NCI-H82 (cell line): ENCODE data around the gene TTC36.
"Not testable (repeated sequence)": the region's sequence is repeated elsewhere in the genome, so short reads cannot be mapped to it uniquely, and the experiment has no call there.

Experiments used
- DNase-seq: peaks from one replicate; lab custom pipeline; 2025; lab: John Stamatoyannopoulos, UW

TTC36 gene

GRCh38 chr11:118532091-118532490 is 4.8 kb downstream of the TTC36 start:
- DNase-seq, result no peak

GRCh38 chr11:118532852-118533768 is 5.8 kb downstream of the TTC36 start:
- no peak for DNase-seq

- no peak for DNase-seq
Observed at GRCh38 chr11:118533769-118534729, 6.8 kb downstream of the TTC36 start.

GRCh38 chr11:118535261-118535660 is 8.0 kb downstream of the TTC36 start:
- DNase-seq, result no peak

- no peak for DNase-seq
Observed at GRCh38 chr11:118536726-118537125, 9.5 kb downstream of the TTC36 start.

- no peak for DNase-seq
Observed at GRCh38 chr11:118537409-118537980, 10.2 kb downstream of the TTC36 start.

GRCh38 chr11:118544010-118544646 is 16.9 kb downstream of the TTC36 start:
- DNase-seq, result no peak

GRCh38 chr11:118544647-118545010 is 17.4 kb downstream of the TTC36 start:
- DNase-seq, result no peak

- no peak for DNase-seq
Observed at GRCh38 chr11:118545533-118545932, 18.3 kb downstream of the TTC36 start.

GRCh38 chr11:118547132-118547531 is 19.9 kb downstream of the TTC36 start:
- DNase-seq, result no peak

GRCh38 chr11:118552341-118552740 is 25.1 kb downstream of the TTC36 start:
- DNase-seq, result no peak

- no peak for DNase-seq
Observed at GRCh38 chr11:118560806-118561205, 33.5 kb downstream of the TTC36 start.

- no peak for DNase-seq
Observed at GRCh38 chr11:118565051-118565450, 37.8 kb downstream of the TTC36 start.

GRCh38 chr11:118569670-118570069 is 42.4 kb downstream of the TTC36 start:
- DNase-seq, result no peak

GRCh38 chr11:118570787-118571186 is 43.5 kb downstream of the TTC36 start:
- DNase-seq, result no peak

GRCh38 chr11:118571701-118572060 is 44.4 kb downstream of the TTC36 start:
- DNase-seq, result not testable (repeated sequence)

GRCh38 chr11:118572061-118572980 is 45.0 kb downstream of the TTC36 start, which contains the start of gene ARCN1:
Gene ARCN1 (plus strand): TSS chr11:118572409. CDS start chr11:118572548, 139 bp downstream.
- DNase-seq, result peak; percentile 78

- DNase-seq, result peak; percentile 24
Observed at GRCh38 chr11:118572981-118573550, 45.8 kb downstream of the TTC36 start.

GRCh38 chr11:118574636-118575035 is 47.4 kb downstream of the TTC36 start:
- DNase-seq, result no peak

GRCh38 chr11:118577995-118578394 is 50.7 kb downstream of the TTC36 start:
- DNase-seq, result not testable (repeated sequence)
